ENCODE results near the gene CHD9NB. TPM values are rescaled to one million over a fixed set of nuclear protein-coding genes. Genes with fewer than 3 reads are reported as not detected.
A peak's percentile ranks its signal among the peaks of the same experiment; 100 is the strongest.

CHD9NB gene
- total RNA-seq, 3 donors from 2014 or later: 1.3 to 16.4 (median 3.3) TPM

DNA sequence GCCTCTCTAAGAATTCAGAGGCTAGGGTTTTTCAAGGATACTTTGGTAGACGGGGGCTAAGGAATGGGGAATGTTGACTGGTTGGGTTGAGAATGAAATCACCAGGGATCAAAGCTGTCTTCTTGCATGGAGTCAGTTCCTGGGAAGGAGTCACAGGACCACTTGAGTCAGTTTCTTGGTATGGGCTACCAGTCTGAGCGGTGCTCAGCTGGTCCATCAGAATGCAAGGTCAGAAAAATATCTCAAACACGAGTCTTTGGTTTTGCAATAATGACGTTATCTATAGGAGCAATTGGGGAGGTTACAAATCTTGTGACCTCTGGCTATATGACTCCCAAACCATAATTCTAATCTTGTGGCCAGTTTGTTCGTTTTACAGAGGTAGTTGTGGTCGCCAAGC is 18.4 kb downstream of the CHD9NB start:
- no peak for DNase-seq (ENCODE audit: low spot score in 2 of 2)
- TF ChIP-seq POLR2AphosphoS5 (IDR thresholded peaks at IDR 0.05) (no peak), POLR2A (IDR thresholded peaks at IDR 0.05) (no peak)
- TF ChIP-seq, protein P1, sequence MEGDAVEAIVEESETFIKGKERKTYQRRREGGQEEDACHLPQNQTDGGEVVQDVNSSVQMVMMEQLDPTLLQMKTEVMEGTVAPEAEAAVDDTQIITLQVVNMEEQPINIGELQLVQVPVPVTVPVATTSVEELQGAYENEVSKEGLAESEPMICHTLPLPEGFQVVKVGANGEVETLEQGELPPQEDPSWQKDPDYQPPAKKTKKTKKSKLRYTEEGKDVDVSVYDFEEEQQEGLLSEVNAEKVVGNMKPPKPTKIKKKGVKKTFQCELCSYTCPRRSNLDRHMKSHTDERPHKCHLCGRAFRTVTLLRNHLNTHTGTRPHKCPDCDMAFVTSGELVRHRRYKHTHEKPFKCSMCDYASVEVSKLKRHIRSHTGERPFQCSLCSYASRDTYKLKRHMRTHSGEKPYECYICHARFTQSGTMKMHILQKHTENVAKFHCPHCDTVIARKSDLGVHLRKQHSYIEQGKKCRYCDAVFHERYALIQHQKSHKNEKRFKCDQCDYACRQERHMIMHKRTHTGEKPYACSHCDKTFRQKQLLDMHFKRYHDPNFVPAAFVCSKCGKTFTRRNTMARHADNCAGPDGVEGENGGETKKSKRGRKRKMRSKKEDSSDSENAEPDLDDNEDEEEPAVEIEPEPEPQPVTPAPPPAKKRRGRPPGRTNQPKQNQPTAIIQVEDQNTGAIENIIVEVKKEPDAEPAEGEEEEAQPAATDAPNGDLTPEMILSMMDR (IDR thresholded peaks at IDR 0.05): no peak
- H3K36me3 ChIP-seq: no peaks in the 10 kb centered on the region
- H3K4me1 ChIP-seq: no peaks in the 10 kb centered on the region
- H3K9me3 ChIP-seq: peaks cover 0 to 8% of the 10 kb centered on the region in 2 donors
- H3K27me3 ChIP-seq: no peaks in the 10 kb centered on the region
- intact Hi-C loops (cut with DNase I; ENCODE audit: low total_unique reads): no loop called here
- H3K27ac ChIP-seq: no peak overlapping the region
- no peak overlapping the region for H3K4me3 ChIP-seq

DNA sequence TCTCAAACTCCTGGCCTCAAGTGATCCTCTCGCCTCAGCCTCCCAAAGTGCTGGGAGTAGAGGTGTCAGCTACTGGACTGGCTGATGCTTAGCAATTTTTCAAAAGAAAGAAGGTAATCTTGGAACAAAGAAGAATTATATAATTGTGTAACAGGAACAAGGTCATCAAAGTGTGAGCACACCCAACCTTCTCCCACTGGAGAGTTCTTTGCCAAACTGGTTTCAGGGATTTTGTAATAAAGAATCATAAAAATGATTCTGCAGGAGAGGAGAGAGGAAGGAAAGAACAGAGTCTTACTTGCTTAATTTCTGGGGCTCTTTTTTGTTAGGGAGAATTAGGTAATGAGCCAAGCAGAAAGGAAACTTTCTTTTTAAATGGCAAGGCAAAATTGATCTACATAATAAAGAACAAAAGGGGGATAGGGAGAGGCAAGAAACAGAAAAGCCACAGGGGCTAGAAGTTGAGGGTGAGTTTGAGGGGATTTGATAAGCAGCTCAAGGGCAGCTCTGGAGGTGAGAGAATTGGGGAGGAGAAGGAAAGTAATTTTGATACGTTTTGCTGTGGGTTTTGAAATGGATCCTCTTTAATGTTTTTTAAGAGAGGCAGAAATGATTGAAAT is 21.3 kb downstream of the CHD9NB start:
- TF ChIP-seq POLR2AphosphoS5 (IDR thresholded peaks at IDR 0.05): no peak
- TF ChIP-seq, protein P1 (IDR thresholded peaks at IDR 0.05): no peak
- DNase-seq (ENCODE audit: low spot score in 2 of 2): no peak
- Histone ChIP-seq H3K27ac (peak overlapping the region in 1 of 2 donors; percentile 48), H3K9me3 (peaks cover 0 to 8% of the 10 kb centered on the region in 2 donors), H3K36me3 (no peaks in the 10 kb centered on the region), H3K4me3 (no peak overlapping the region), H3K27me3 (no peaks in the 10 kb centered on the region), H3K4me1 (no peaks in the 10 kb centered on the region)
- intact Hi-C loops (cut with DNase I; ENCODE audit: low total_unique reads): no loop called here

DNA sequence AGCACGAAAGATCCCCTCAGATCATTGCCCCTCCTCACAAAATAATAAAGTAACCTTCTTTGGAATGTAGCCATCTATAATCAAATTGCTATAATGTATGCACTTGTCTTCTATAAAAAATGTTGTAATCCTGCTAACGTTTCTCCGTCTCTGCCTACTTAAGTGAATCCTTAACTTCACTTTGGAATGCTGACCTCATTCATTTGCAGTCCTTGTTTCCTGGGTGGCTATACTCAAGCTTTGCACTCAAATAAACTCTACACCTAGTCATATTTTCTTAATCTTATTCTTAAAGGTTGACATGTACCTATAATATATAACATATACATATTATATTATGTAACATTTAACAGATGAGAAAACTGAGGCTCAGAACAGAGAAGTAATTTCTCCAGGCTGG is 22.7 kb downstream of the CHD9NB start:
- H3K36me3 ChIP-seq: no peaks in the 10 kb centered on the region
- no peaks in the 10 kb centered on the region for H3K4me1 ChIP-seq
- no peak for DNase-seq (ENCODE audit: low spot score in 2 of 2)
- H3K27ac ChIP-seq: no peak overlapping the region
- no peaks in the 10 kb centered on the region for H3K27me3 ChIP-seq
- TF ChIP-seq POLR2AphosphoS5 (IDR thresholded peaks at IDR 0.05): no peak
- no peak for TF ChIP-seq POLR2A (IDR thresholded peaks at IDR 0.05)
- TF ChIP-seq, protein P1 (IDR thresholded peaks at IDR 0.05): no peak
- intact Hi-C loops (cut with DNase I; ENCODE audit: low total_unique reads): no loop called here
- H3K9me3 ChIP-seq: peaks cover 0 to 8% of the 10 kb centered on the region in 2 donors
- no peak overlapping the region for H3K4me3 ChIP-seq

DNA sequence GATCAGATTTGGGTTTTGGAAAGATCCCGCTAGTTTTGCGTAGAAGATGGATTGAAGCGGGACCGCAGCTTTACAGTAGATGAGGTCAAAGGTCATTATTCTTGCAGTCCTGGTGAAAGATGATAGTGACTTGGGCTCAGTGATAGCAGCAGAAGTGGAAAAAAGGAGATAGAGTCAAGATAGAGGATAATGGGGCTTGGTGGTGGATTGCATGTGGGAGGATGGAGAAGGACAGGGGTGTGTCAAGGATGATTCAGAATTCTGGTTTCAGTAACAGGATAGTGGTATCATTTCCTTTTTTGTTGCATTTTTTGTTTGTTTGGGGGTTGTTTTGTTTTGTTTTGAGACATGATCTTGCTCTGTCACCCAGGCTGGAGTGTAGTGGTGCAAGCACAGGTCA is 28.7 kb downstream of the CHD9NB start:
- Histone ChIP-seq H3K4me1 (no peaks in the 10 kb centered on the region), H3K27ac (no peak overlapping the region), H3K36me3 (no peaks in the 10 kb centered on the region), H3K27me3 (no peaks in the 10 kb centered on the region), H3K9me3 (no peaks in the 10 kb centered on the region), H3K4me3 (no peak overlapping the region)
- intact Hi-C loops (cut with DNase I; ENCODE audit: low total_unique reads): no loop called here
- DNase-seq (ENCODE audit: low spot score in 2 of 2): no peak
- no peak for TF ChIP-seq POLR2AphosphoS5 (IDR thresholded peaks at IDR 0.05)
- TF ChIP-seq, protein P1 (IDR thresholded peaks at IDR 0.05): no peak
- no peak for TF ChIP-seq POLR2A (IDR thresholded peaks at IDR 0.05)

DNA sequence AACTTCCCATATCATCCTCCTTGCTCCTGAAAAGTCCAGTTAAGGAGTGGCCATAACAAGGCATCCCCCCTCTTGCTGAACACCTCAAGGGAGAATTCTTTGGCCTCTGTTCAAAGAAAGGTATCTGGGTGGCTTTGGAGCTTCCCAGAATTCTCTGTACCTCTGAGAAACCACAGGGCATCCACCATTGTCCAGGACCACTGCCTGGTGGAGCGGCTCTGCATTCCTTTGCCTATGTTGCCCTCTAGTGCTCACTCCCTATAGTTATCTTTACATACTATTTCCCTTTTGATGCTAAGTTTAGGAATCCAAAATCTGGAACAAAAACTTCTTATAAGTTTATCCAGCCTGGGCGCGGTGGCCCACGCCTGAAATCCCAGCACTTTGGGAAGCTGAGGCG is 30.3 kb downstream of the CHD9NB start:
- no peaks in the 10 kb centered on the region for H3K36me3 ChIP-seq
- H3K27me3 ChIP-seq: no peaks in the 10 kb centered on the region
- H3K4me3 ChIP-seq: no peak overlapping the region
- DNase-seq (ENCODE audit: low spot score in 2 of 2): no peak
- no peaks in the 10 kb centered on the region for H3K4me1 ChIP-seq
- TF ChIP-seq POLR2A (IDR thresholded peaks at IDR 0.05) (no peak), POLR2AphosphoS5 (IDR thresholded peaks at IDR 0.05) (no peak)
- TF ChIP-seq, protein P1 (IDR thresholded peaks at IDR 0.05): peak; percentile 8 to 65 (median 49)
- H3K27ac ChIP-seq: no peak overlapping the region
- intact Hi-C loops (cut with DNase I; ENCODE audit: low total_unique reads): no loop called here
- H3K9me3 ChIP-seq: no peaks in the 10 kb centered on the region

Data from breast epithelium (tissue), 4 donors.